Ammon's horn (tissue), 1 donor: Measurements from ENCODE around the gene ATP9A.
A peak's percentile ranks its signal among the peaks of the same experiment; 100 is the strongest.
"Not testable (repeated sequence)": the region's sequence is repeated elsewhere in the genome, so short reads cannot be mapped to it uniquely, and the experiment has no call there.

Source experiments
- DNase-seq: peaks from one replicate; pipeline ENCODE4 v3.0.0-alpha.2; 2016; ENCODE audit warnings: low spot score

The ATP9A gene

DNA sequence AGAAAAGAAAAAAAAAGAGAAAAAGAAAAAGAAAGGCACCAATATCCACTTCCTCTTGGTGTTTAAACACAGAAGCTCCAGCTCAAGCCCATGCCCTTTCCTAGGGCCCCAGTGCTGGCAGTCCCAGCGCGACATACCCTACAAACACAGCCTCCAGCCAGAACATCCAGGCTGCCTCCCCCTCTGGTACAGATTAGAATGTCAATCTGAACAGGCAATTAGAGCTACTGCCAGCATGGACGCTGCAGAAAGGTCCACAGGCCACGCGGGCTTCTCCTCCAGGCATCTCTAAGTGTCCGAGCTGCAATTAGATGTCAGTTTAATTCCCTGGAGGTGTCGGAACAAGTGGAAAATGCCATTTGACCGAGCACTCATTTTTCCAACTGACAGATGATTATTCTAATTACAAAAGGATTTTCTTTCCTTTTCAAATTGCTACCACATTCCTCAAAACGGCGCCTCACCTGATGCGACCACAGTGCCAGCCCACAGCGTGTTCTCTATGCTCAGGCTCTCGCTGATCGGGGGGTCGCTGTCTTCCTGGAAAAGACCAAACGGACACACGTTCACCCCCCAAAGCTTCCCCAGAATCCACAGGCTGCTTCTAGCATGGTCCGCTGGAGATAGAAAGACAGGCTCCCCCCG, 79.5 kb downstream of the ATP9A start:
- DNase-seq, result no peak

DNA sequence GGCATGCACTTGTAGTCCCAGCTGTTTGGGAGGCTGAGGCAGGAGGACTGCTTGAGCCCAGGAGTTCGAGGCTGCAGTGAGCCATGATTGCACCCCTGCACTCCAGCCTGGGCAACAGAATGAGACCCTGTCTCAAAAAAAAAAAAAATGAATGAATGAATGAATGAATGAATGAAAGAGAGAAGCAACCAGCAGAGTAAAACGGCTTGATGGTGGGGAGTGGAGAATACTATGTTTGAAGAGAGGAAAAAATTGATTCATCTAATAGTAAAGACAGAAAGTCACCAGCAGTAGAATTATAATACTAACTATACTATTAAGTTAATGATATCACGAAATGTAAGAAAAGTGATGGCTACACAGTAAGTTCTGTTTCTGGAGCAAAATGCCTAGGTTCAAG, 80.6 kb downstream of the ATP9A start:
- no peak for DNase-seq

GRCh38 chr20:51687108-51687507, 81.1 kb downstream of the ATP9A start:
- no peak for DNase-seq

DNA sequence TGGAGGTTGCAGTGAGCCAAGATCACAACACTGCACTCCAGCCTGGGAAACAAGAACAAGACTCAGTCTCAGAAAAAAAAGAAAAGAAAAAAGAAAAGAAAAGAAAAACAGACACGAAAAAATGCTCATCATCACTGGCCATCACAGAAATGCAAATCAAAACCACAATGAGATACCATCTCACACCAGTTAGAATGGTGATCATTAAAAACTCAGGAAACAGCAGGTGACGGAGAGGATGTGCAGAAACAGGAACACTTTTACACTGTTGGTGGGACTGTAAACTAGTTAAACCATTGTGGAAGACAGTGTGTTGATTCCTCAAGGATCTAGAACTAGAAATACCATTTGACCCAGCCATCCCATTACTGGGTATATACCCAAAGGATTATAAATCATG, 82.7 kb downstream of the ATP9A start:
- not testable (repeated sequence) for DNase-seq

- no peak for DNase-seq
Measured at GRCh38 chr20:51680067-51680749, 88.0 kb downstream of the ATP9A start.

GRCh38 chr20:51679254-51679921, 88.8 kb downstream of the ATP9A start:
- DNase-seq, result no peak

GRCh38 chr20:51678026-51678697, 90.0 kb downstream of the ATP9A start:
- DNase-seq, result peak; percentile 91

DNA sequence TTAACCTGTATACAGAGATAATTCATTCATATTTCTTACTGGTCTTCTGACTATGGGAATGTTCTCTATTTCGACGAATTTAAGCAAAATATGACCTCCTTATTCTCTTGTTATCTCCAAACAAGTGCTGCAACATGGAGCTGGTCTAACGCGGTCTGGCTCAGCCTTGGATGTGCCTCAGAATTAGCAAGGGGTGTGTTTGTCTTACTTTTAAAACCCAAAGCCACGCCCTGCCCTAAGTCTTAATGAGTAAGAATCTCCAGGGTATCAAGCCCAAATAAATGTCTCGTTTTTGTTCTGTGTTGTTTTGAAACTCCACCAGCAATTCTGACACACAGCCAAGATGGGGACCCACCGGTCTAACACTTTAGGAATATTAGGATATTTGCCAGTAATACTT, 99.2 kb downstream of the ATP9A start:
- no peak for DNase-seq

DNA sequence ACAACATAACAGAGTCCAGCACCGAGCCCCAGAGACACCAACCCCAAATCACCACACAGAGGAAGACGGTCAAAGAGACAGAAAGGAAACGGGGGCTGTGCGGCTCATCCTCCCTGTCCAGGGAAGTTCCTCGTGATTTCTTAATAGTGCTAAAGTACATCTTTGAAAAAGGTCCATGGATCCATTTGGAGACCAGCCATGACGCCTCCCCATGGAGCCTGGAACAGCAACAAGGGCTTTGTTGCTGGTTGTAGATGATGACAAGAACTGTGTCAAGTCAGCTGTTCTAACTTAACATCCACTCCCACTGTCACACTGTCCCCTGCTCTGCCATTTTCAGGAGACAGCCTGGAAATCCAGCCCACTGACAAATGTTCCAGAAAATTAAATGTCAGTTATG, 99.7 kb downstream of the ATP9A start:
- no peak for DNase-seq

DNA sequence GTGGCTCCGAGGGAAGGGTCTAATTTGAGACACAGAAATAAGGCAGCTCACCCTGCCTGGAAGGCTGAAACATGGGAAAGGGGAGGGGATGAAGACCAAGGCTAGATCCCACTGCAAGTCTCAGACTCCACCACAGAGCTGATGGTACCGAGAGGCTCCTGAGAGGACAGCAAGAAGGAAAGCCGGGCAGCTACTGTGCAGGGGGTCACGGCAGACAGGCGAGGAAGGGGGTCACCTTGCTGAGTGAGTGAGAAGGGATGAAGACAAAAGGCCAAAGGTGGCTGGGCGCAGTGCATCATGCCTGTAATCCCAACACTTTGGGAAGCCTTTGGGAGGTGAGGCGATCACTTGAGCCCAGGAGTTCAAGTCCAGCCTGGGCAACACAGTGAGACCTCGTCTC, 100.7 kb downstream of the ATP9A start:
- DNase-seq, result no peak

DNA sequence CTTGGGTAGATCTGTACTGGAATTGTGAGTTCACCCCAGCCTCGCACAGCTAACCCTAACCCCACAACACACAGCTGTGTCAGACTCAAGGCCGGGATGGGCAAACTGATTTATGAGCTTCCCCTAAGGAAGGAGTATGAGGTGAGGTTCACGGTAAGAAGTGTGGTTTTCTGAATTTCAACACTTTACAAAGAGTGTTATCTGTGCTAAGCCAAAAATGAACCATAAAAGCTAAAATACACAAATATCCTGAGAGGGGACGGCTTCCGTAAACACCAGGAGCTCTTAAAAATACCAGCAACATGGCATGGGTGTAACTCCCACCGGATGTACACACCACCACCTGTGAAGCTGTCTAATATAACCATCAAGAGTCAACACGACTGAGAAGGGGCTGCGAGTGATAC, 101.2 kb downstream of the ATP9A start:
- DNase-seq, result no peak

GRCh38 chr20:51666126-51666525, 102.1 kb downstream of the ATP9A start:
- no peak for DNase-seq

DNA sequence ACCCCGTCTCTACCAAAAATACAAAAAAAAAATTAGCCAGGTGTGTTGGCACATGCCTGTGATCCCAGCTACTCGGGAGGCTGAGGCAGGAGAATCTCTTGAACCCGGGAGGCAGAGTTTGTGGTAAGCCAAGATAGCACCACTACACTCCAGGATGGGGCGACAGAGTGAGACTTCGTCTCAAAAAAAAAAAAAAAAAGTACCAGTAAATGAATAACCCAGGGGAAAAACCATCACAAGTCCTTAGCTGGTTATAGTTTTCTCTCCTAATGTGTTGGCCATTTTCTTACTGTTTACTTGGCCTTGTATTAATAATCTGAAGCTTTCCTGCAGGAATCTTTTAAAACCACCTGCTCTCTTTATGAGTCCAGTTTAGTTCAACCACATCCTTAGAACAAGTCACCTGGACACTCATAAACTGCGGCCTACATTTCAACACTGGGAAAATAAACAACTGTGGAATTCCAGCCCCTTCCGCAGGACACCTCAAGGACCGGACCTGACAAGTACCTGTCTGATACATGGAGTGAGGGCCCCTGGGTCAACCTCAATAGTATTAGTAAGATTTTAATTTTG, 102.6 kb downstream of the ATP9A start:
- no peak for DNase-seq

GRCh38 chr20:51661609-51662178, 106.5 kb downstream of the ATP9A start:
- no peak for DNase-seq

- no peak for DNase-seq
Measured at GRCh38 chr20:51660672-51661608, 107.2 kb downstream of the ATP9A start.

DNA sequence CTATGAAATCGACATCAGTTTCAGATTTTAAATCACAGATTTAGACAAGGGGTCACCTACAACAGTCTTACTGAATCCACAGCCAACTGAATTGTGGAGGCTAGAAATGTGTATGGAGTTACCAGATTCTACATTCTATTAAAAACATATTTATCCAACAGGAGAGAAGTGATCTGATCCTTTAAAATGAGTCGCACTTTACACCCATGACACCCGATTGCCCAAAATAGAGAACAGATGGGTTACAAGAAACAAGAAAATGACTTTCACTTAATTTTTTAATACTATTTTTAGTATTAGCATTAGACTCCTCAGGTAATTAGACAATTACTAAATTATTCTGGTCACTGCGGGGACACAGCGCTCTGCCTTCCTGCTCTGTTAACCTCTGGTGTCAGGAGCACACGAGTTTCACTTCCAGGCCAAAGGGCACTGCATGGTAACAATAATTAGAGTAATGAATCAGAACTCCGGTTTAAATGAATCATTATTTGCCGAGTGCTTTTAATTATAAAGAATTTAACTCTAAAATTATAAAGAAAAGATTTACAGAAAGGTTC, 108.6 kb downstream of the ATP9A start:
- no peak for DNase-seq

DNA sequence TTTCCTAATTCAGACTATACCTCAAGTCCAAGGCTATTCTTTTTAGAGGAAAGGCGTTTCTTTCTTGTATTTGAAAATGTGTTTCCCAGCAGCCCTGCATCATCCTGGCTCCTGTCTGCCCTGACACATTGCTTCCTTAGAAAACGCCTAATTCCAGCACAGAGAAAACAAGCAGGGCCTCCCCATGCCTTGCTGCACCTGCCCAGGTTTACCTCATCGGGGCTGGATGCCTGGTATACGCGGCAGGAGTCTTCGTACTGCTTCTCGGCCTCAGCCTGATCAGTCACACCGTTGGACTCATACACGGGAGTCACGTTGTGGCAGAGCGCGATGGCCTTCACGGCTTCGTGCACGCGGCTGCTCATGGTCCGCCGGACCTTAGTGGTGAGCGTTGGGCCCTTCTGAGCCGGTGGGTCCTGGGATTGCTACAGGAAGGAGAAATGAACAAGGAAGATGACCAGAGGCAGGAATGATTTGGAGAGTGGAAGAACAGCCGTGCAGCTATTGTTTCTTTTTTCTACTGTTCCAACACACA, 111.4 kb downstream of the ATP9A start:
- no peak for DNase-seq

DNA sequence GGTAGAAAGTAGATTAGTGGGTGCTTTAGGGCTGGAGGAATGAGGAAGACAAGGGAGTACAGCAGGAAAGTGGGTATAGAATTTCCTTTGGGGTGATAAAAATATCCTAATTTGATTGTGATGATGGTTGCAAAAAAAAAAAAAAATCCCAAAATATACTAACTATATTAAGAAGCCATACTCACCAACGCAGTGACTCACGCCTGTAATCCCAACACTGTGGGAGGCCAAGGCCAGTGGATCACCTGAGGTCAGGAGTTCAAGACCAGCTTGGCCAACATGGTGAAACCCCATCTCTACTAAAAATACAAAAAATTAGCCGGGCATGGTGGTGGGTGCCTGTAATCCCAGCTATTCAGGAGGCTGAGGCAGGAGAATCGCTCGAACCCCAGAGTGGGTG, 112.1 kb downstream of the ATP9A start:
- not testable (repeated sequence) for DNase-seq

GRCh38 chr20:51654495-51654894, 113.7 kb downstream of the ATP9A start:
- no peak for DNase-seq

DNA sequence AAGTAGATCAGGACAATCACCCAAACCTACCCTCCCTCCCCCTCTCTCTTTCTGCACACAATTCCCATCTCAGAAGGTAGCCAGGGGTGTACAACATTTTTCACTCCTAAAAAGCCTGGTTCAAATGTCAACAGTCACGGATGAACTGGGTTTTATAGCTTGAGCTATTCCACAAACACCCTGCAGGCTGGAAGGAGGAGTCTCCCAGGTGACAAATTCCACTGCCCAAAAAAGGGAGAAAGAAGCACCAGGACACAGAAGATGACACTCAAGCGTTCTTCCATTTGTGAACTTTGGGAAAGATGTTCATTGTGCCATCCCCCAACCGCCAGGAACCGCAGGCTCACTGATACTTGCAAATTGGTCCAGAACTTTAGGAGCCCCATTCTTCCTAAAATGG, 114.1 kb downstream of the ATP9A start:
- no peak for DNase-seq
